NB4 (cell line): ENCODE data around the gene EDEM1.

Source experiments
- CTCF ChIP-seq: IDR thresholded peaks from one replicate; pipeline ENCODE4 v1.5.1; 2012; ENCODE audit warnings: low read depth, low read length
- MAX ChIP-seq: IDR thresholded peaks from 2 replicates; pipeline ENCODE4 v1.6.1; 2011; ENCODE audit warnings: low read depth, low read length
- MYC ChIP-seq: IDR thresholded peaks from 2 replicates; pipeline ENCODE4 v1.6.1; 2011; ENCODE audit warnings: low read depth, low read length
- POLR2A ChIP-seq: IDR thresholded peaks from 2 replicates; pipeline ENCODE4 v1.6.1; 2011; ENCODE audit warnings: mild to moderate bottlenecking; ENCODE audit not compliant: insufficient read length; ENCODE audit errors: extremely low read depth

GRCh38 chr3:5250467-5251195 lies 63.1 kb downstream of the EDEM1 start:
- TF ChIP-seq CTCF (no peak), POLR2A (no peak), MAX (no peak), MYC (no peak)
